K562 (cell line): ENCODE measurements around the gene FEV. TPM values are rescaled to one million over a fixed set of nuclear protein-coding genes. Genes with fewer than 3 reads are reported as not detected.

Experiments
- HNRNPH1 ChIP-seq: fragments of 200-400 bp; formaldehyde crosslinking; optimal IDR thresholded peaks from 2 replicates; pipeline ENCODE3; 2017; ENCODE audit warnings: low read depth, mild to moderate bottlenecking, low read length, moderate library complexity
- KHSRP ChIP-seq: fragments of 450-650 bp; IDR thresholded peaks from 2 replicates; pipeline ENCODE4 v1.6.1; 2017
- LCOR ChIP-seq: sonication (generic); formaldehyde crosslinking; IDR thresholded peaks from 2 replicates; pipeline ENCODE4 v1.8.0; 2022; ENCODE audit warnings: mild to moderate bottlenecking, missing genetic modification reagents
- MYNN ChIP-seq, 2 experiments: sonication (generic); formaldehyde crosslinking in 1 of 2; IDR thresholded peaks; 2 replicates each; pipeline versions ENCODE4 v1.5.0 to v1.6.1; 2016 to 2020; ENCODE audit warnings: antibody characterized with exemption in 1 of 2, missing genetic modification reagents in 1 of 2
- NR0B1 ChIP-seq: fragments of 450-650 bp; IDR thresholded peaks from one replicate; pipeline ENCODE4 v1.6.1; 2018; ENCODE audit warnings: mild to moderate bottlenecking, moderate library complexity; ENCODE audit not compliant: partially characterized antibody
- RBM14 ChIP-seq: fragments of 200-400 bp; formaldehyde crosslinking; IDR thresholded peaks from 2 replicates; pipeline ENCODE4 v1.6.1; 2018; ENCODE audit warnings: low read depth, mild to moderate bottlenecking, low read length, moderate library complexity, borderline replicate concordance; ENCODE audit not compliant: insufficient read depth
- ZBTB40 ChIP-seq, 2 experiments: fragments of 450-650 bp in 1 of 2; sonication (generic) in 1 of 2; formaldehyde crosslinking in 1 of 2; IDR thresholded peaks; 2 replicates each; pipeline versions ENCODE4 v1.7.1 to v1.9.0; 2016 to 2022; ENCODE audit warnings: inconsistent platforms in 1 of 2, mild to moderate bottlenecking in 1 of 2, missing genetic modification reagents in 1 of 2
- ZBTB9 ChIP-seq: fragments of 450-650 bp; formaldehyde crosslinking; IDR thresholded peaks from 2 replicates; pipeline ENCODE4 v1.4.0; 2020; ENCODE audit warnings: mild to moderate bottlenecking, moderate library complexity
- ZNF232 ChIP-seq: sonication (generic); formaldehyde crosslinking; IDR thresholded peaks from 2 replicates; pipeline ENCODE4 v1.8.0; 2022; ENCODE audit warnings: mild to moderate bottlenecking, missing genetic modification reagents
- ZNF431 ChIP-seq: sonication (generic); formaldehyde crosslinking; IDR thresholded peaks from 2 replicates; pipeline ENCODE4 v1.8.0; 2022; ENCODE audit warnings: mild to moderate bottlenecking, missing genetic modification reagents
- ZNF780A ChIP-seq: fragments of 250-450 bp; sonication (Bioruptor Pico); IDR thresholded peaks from 2 replicates; pipeline ENCODE4 v1.5.0; 2021; ENCODE audit warnings: mild to moderate bottlenecking
- polyA plus RNA-seq, 8 experiments: library from polyadenylated mRNA; depleted of rRNA in 4 of 8; stranded (reverse) in 5 of 8; unstranded in 3 of 8; fragments of >200 nt; fragmentation: Nextera tagmentation in 2 of 8; fragmentation: Illumina TruSeq in 1 of 8; extraction: Ambion mirVana in 2 of 8; extraction: Trizol in 1 of 8; gene quantifications; 2 replicates each; pipeline versions ENCODE4 v1.2.1 to v1.2.3, GENCODE V29; 2011 to 2014; ENCODE audit warnings: inconsistent platforms in 1 of 8, missing spikeins in 1 of 8
- total RNA-seq, 7 experiments: library from RNA; depleted of rRNA in 6 of 7; stranded (reverse); fragments of >200 nt in 6 of 7; fragmentation: Illumina TruSeq in 2 of 7; extraction: Trizol in 2 of 7; gene quantifications; 2 replicates each; pipeline versions ENCODE4 v1.2.1 to v1.2.3, GENCODE V29; 2011 to 2021; ENCODE audit warnings: low replicate concordance in 1 of 7
- TF ChIP-seq, protein P1 (sequence below): fragments of 250-450 bp; sonication (Bioruptor Pico); IDR thresholded peaks from 2 replicates; pipeline ENCODE4 v1.8.0; 2021; ENCODE audit warnings: borderline replicate concordance, mild to moderate bottlenecking, moderate library complexity; ENCODE audit not compliant: poor library complexity, severe bottlenecking

FEV gene
- total and polyA plus RNA-seq, 9 of the 15 experiments (the other 6 are each of a cell fraction or from before 2014, with no cell fraction given) = 0.08 to 1.6 (median 0.62) TPM; not detected in 1

- TF ChIP-seq ZBTB40 (IDR thresholded peaks at IDR 0.05) (peak; percentile 81), ZBTB40 (CRISPR knock-in tag; IDR thresholded peaks at IDR 0.05) (0 out of 2 replicates have a peak, but pooled peaks have one; percentile 30), LCOR (CRISPR knock-in tag) (peak; percentile 50; the same call in 1 of the 2 replicates), NR0B1 (no peak), RBM14 (no peak), KHSRP (no peak), ZNF232 (0 out of 2 replicates have a peak, but pooled peaks have one; percentile 61), ZNF431 (no peak), MYNN (IDR thresholded peaks at IDR 0.05) (no peak), MYNN (CRISPR knock-in tag; IDR thresholded peaks at IDR 0.05) (0 out of 2 replicates have a peak, but pooled peaks have one; percentile 35), ZNF780A (CRISPR knock-in tag) (no peak), HNRNPH1 (no peak), ZBTB9 (no peak)
- TF ChIP-seq, protein P1, sequence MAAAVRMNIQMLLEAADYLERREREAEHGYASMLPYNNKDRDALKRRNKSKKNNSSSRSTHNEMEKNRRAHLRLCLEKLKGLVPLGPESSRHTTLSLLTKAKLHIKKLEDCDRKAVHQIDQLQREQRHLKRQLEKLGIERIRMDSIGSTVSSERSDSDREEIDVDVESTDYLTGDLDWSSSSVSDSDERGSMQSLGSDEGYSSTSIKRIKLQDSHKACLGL (CRISPR knock-in tag) = no peak
Measured at GRCh38 chr2:218962859-218963492, 22.0 kb downstream of the FEV start (continued).
